ENCODE measurements around the gene PET100.

GRCh38 chr19:7633698-7634097 lies 4.1 kb downstream of the PET100 start, which contains the start of gene PCP2:
- no peak for TF ChIP-seq POLR2A (IDR thresholded peaks at IDR 0.05)
- no peak for TF ChIP-seq CTCF (IDR thresholded peaks at IDR 0.05 in 8 of 11, conservative IDR thresholded peaks at IDR 0.05 in 3 of 11)

Data from spleen (tissue), 7 donors.